IMR-90 (cell line): ENCODE measurements around the gene CHST2. TPM values are rescaled to one million over a fixed set of nuclear protein-coding genes. Genes with fewer than 3 reads are reported as not detected.

Experiments
- ATAC-seq: fragments of 200-7000 bp; cut with Tn5 transposase; 2 replicates; pipeline ENCODE4 v1.9.1; 2020; ENCODE audit warnings: low read depth, mild to moderate bottlenecking, moderate library complexity
- BruUV-seq: library from RNA; stranded (reverse); fragments of 400-500 nt; replicated peaks from 2 replicates; lab custom pipeline; 2021; lab: Mats Ljungman, UMichigan
- CTCF ChIA-PET: fragments of 300-600 bp; formaldehyde crosslinking; extraction: SDS; loops from one replicate; lab custom pipeline; 2021; ENCODE audit warnings: antibody characterized with exemption; lab: Yijun Ruan, JAX
- POLR2A ChIA-PET: fragments of 300-600 bp; sonication (Branson Sonifier 250); formaldehyde crosslinking; loops from one replicate; lab custom pipeline; 2022; ENCODE audit warnings: antibody characterized with exemption; ENCODE audit not compliant: unreplicated experiment; lab: Charles Lee
- DNase-seq: peaks from one replicate; pipeline ENCODE4 v3.0.0; 2013
- H2AFZ ChIP-seq: replicated peaks from 2 replicates; pipeline ENCODE3; 2013; ENCODE audit warnings: low read length, mild to moderate bottlenecking; ENCODE audit not compliant: poor library complexity
- H2AK5ac ChIP-seq: 2 replicates; pipeline ENCODE4 v1.6.1; 2013; ENCODE audit warnings: low read depth, low read length, inconsistent platforms
- H2AK9ac ChIP-seq: replicated peaks from 2 replicates; pipeline ENCODE3; 2013; ENCODE audit warnings: mild to moderate bottlenecking, low read depth, low read length, moderate library complexity; ENCODE audit not compliant: poor library complexity
- H2BK120ac ChIP-seq: 2 replicates; pipeline ENCODE4 v1.6.1; 2013; ENCODE audit warnings: low read depth, low read length, inconsistent platforms
- H2BK15ac ChIP-seq: 3 replicates; pipeline ENCODE4 v1.6.1; 2013; ENCODE audit warnings: low read depth, low read length, inconsistent platforms
- H2BK20ac ChIP-seq: 2 replicates; pipeline ENCODE4 v1.6.1; 2013; ENCODE audit warnings: low read depth, mild to moderate bottlenecking, inconsistent platforms, low read length, moderate library complexity
- H2BK5ac ChIP-seq: 2 replicates; pipeline ENCODE4 v1.6.1; 2013; ENCODE audit warnings: mild to moderate bottlenecking, low read depth, low read length, inconsistent platforms; ENCODE audit not compliant: poor library complexity, severe bottlenecking
- H3K14ac ChIP-seq: replicated peaks from 2 replicates; pipeline ENCODE4 v1.6.1; 2013; ENCODE audit warnings: low read depth, low read length, inconsistent platforms
- H3K18ac ChIP-seq: 2 replicates; pipeline ENCODE4 v1.6.1; 2013; ENCODE audit warnings: low read depth, low read length, control low read depth
- H3K23ac ChIP-seq: 2 replicates; pipeline ENCODE4 v1.6.1; 2013; ENCODE audit warnings: low read depth, low read length, inconsistent platforms
- H3K27ac ChIP-seq: 2 replicates; pipeline ENCODE4 v1.5.1; 2013; ENCODE audit warnings: mild to moderate bottlenecking, control low read depth, low read length; ENCODE audit not compliant: insufficient read depth
- H3K27me3 ChIP-seq: 2 replicates; pipeline ENCODE4 v1.6.1; 2013; ENCODE audit warnings: low read length; ENCODE audit not compliant: control insufficient read depth, insufficient read depth
- H3K36me3 ChIP-seq: 2 replicates; pipeline ENCODE4 v1.6.1; 2013; ENCODE audit warnings: low read length, mixed read lengths; ENCODE audit not compliant: control insufficient read depth, insufficient read depth
- H3K4ac ChIP-seq: 2 replicates; pipeline ENCODE4 v1.6.1; 2013; ENCODE audit warnings: low read depth, low read length, inconsistent platforms
- H3K4me1 ChIP-seq: 2 replicates; pipeline ENCODE4 v1.6.1; 2013; ENCODE audit warnings: low read length, mixed read lengths; ENCODE audit not compliant: control insufficient read depth, insufficient read depth
- H3K4me2 ChIP-seq: 2 replicates; pipeline ENCODE4 v1.6.1; 2013; ENCODE audit warnings: low read depth, mild to moderate bottlenecking, control low read depth, low read length, moderate library complexity
- H3K4me3 ChIP-seq: 2 replicates; pipeline ENCODE4 v1.5.1; 2013; ENCODE audit warnings: low read depth, mild to moderate bottlenecking, control low read depth, low read length, moderate library complexity; ENCODE audit not compliant: insufficient read depth
- H3K56ac ChIP-seq: 2 replicates; pipeline ENCODE4 v1.6.1; 2013; ENCODE audit warnings: low read length, inconsistent platforms; ENCODE audit not compliant: insufficient read depth; ENCODE audit errors: extremely low read depth
- H3K79me1 ChIP-seq, 2 experiments: 2 replicates each; pipeline ENCODE4 v1.6.1; 2013; ENCODE audit warnings: low read length in 2 of 2, inconsistent platforms in 1 of 2, low read depth in 1 of 2
- H3K9ac ChIP-seq: 2 replicates; pipeline ENCODE4 v1.6.1; 2013; ENCODE audit warnings: low read depth, low read length, control low read depth
- H3K9me1 ChIP-seq: 2 replicates; pipeline ENCODE4 v1.6.1; 2013; ENCODE audit warnings: low read length, inconsistent platforms; ENCODE audit not compliant: insufficient read depth
- H3K9me3 ChIP-seq: 2 replicates; pipeline ENCODE4 v1.6.1; 2013; ENCODE audit warnings: low read length; ENCODE audit not compliant: control insufficient read depth, insufficient read depth
- H4K20me1 ChIP-seq: 2 replicates; pipeline ENCODE4 v1.6.1; 2013; ENCODE audit warnings: low read length, inconsistent platforms; ENCODE audit not compliant: insufficient read depth
- H4K5ac ChIP-seq: 2 replicates; pipeline ENCODE4 v1.6.1; 2013; ENCODE audit warnings: mild to moderate bottlenecking, low read depth, low read length, control low read depth
- H4K8ac ChIP-seq, 2 experiments: 2 replicates each; pipeline ENCODE4 v1.6.1; 2013; ENCODE audit warnings: low read depth in 2 of 2, low read length in 2 of 2, control low read depth in 1 of 2, inconsistent platforms in 1 of 2
- H4K91ac ChIP-seq: 2 replicates; pipeline ENCODE4 v1.6.1; 2013; ENCODE audit warnings: low read depth, low read length, inconsistent platforms; ENCODE audit not compliant: insufficient read depth
- BHLHE40 ChIP-seq: fragments of 150-350 bp; IDR thresholded peaks from 2 replicates; pipeline ENCODE4 v1.6.1; 2016; ENCODE audit warnings: mild to moderate bottlenecking, low read depth, low read length
- MAZ ChIP-seq: IDR thresholded peaks from 2 replicates; pipeline ENCODE4 v1.6.1; 2012; ENCODE audit warnings: low read depth, mild to moderate bottlenecking, low read length, improper control_type of control experiment, moderate library complexity, borderline replicate concordance
- RFX5 ChIP-seq: IDR thresholded peaks from 2 replicates; pipeline ENCODE4 v1.8.0; 2012; ENCODE audit warnings: low read depth, mild to moderate bottlenecking, low read length, moderate library complexity
- SMC3 ChIP-seq: fragments of 150-350 bp; IDR thresholded peaks from 2 replicates; pipeline ENCODE4 v1.6.1; 2016; ENCODE audit warnings: low read depth, mild to moderate bottlenecking, antibody characterized with exemption, low read length, moderate library complexity
- WGBS, 2 experiments: methylation state at CpG; one replicate each; pipeline versions ENCODE4 v1.1.5 to v1.1.7; 2013; ENCODE audit warnings: missing lambda C conversion rate in 2 of 2; ENCODE audit not compliant: insufficient read length in 1 of 2; ENCODE audit errors: extremely low coverage in 2 of 2; 5-methylcytosine and 5-hydroxymethylcytosine counted together
- dilution Hi-C: fragments of 300-500 bp; cut with HindIII; formaldehyde crosslinking; loops from one replicate; pipeline ENCODE4 v1.14.3; 2018; ENCODE audit warnings: low sequenced_read_pairs; ENCODE audit not compliant: unreplicated experiment
- in situ Hi-C: fragments of 300-500 bp; cut with MboI; formaldehyde crosslinking; loops from 3 replicates; pipeline ENCODE4 v1.14.3; 2019; ENCODE audit warnings: low sequenced_read_pairs, inconsistent platforms, mixed read lengths
- intact Hi-C: fragments of 100-400 bp; cut with micrococcal nuclease; formaldehyde crosslinking; loops from 2 replicates; pipeline ENCODE4 v1.10.0; 2022
- polyA plus RNA-seq, 3 experiments: library from polyadenylated mRNA; depleted of rRNA; stranded (reverse); fragments of >200 nt; gene quantifications; 2 replicates each; pipeline ENCODE4 v1.2.3, GENCODE V29; 2012; ENCODE audit warnings: low replicate concordance in 1 of 3
- total RNA-seq: library from RNA; depleted of rRNA; stranded (reverse); fragments of >200 nt; gene quantifications from 2 replicates; pipeline ENCODE4 v1.2.3, GENCODE V29; 2012

CHST2 gene
- total and polyA plus RNA-seq, 2 of the 4 experiments (the other 2 are of a cell fraction), result 0.90 to 1.4 TPM

GRCh38 chr3:143155756-143156155 is 36.2 kb downstream of the CHST2 start:
- Histone ChIP-seq H3K79me1 (no peaks in the 10 kb centered on the region), H3K27ac (no peak overlapping the region), H3K4me3 (no peak overlapping the region), H3K14ac (no peak overlapping the region), H3K23ac (no peak overlapping the region), H3K4me1 (no peaks in the 10 kb centered on the region), H3K9me3 (no peaks in the 10 kb centered on the region), H3K56ac (no peak overlapping the region), H2AK5ac (no peak overlapping the region), H3K18ac (no peak overlapping the region), H2BK5ac (no peak overlapping the region), H2BK20ac (no peak overlapping the region), H2BK120ac (no peak overlapping the region), H2AK9ac (no peak overlapping the region), H3K27me3 (peaks cover 2% of the 10 kb centered on the region; the same call in 1 of the 2 replicates), H3K36me3 (no peaks in the 10 kb centered on the region), H2AFZ (no peak overlapping the region), H4K8ac (no peak overlapping the region), H4K5ac (no peak overlapping the region), H2BK15ac (no peak overlapping the region), H3K4me2 (no peak overlapping the region), H4K91ac (no peak overlapping the region), H3K9me1 (no peaks in the 10 kb centered on the region), H3K9ac (no peak overlapping the region), H4K20me1 (no peaks in the 10 kb centered on the region), H3K4ac (no peak overlapping the region)
- dilution Hi-C loops (no loop called here), intact Hi-C loops (no loop called here), in situ Hi-C loops (no loop called here)
- ChIA-PET CTCF (interaction anchor here (0.5 kb wide), 1 partner anchor 38 kb away, joined by 5 read pairs; no protein-coding TSS in a partner anchor), POLR2A (no interaction called here)
- DNase-seq (no peak), ATAC-seq (no peak)
- BruUV-seq, result no TSS peak
- no CpG with 5 or more reads among the region's 4 CpGs for WGBS, 2 experiments
- TF ChIP-seq MAZ, result no peak
- no peak for TF ChIP-seq SMC3
- no peak for TF ChIP-seq BHLHE40
- TF ChIP-seq RFX5, result no peak
